Hepatic stellate cell (primary cell): ENCODE results near the gene SNHG17.
"Not testable (repeated sequence)": the region's sequence is repeated elsewhere in the genome, so short reads cannot be mapped to it uniquely, and the experiment has no call there.

Source experiments
- DNase-seq: peaks from one replicate; pipeline ENCODE4 v3.0.0; 2011; ENCODE audit warnings: low spot score

The SNHG17 gene

DNA sequence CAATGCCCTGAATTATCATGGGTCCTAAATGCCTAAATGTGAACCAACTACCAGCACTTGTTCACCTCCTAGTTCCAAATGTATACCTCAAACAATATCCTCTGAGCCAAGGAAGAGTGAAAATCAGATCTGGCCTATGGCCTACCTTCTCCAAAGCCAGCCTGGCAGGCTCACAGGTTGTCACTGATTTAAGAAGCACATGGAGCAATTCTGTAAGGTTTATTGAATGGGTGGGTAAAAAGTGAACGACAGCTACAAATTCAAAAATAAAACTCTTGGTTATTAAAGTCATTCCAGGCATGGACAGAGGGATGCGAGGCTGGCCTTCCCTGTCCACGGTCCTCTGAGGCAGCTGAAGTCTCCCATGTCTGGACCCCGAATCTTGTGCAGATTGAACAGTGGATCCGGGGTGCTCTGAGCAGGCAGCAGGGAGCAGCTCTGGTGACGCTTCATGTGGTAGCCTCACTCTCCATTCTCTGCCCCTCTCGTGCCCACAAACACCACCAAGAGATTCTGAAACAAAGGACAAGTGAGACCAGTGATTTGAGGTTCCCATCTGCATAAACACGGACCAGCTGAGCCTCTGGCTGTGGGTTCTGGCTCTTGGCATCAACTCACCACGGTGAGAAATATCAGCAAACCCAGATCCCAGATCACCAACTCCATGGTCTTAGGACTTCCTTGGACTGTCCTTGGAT lies 14.6 kb downstream of the SNHG17 start:
- no peak for DNase-seq

DNA sequence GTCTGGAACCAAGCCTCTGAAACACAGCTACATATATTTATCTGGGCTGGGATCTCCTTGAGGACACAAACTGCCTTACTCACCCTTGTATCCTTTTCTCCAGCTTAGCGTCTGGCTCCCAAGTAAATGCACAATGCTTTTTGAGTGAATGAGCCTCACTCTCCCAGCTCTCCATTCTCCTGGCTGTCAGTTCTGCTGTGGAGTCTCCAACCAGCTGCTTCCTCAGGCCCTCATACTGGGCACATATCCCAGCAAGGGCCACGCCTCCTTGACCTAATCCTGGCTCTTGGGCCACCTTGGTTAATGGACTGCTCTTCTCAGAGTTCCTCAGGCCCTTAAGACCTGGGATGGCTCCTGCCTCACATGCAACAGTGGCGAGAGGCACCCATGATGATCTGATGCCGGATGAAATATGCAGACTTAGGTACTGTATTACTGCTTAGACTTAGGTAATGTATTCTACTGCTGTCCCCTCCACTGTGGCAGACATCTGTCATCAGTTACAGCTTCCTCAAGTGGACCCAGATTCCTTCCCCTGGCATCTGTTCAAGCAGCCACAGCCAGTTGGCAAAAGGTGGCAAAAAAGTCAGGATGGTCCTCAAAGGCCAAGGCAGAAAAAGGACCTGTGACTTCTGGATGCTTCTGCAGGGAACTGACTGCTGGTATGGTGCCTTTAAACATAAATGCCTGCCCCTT lies 16.5 kb downstream of the SNHG17 start:
- DNase-seq = no peak

DNA sequence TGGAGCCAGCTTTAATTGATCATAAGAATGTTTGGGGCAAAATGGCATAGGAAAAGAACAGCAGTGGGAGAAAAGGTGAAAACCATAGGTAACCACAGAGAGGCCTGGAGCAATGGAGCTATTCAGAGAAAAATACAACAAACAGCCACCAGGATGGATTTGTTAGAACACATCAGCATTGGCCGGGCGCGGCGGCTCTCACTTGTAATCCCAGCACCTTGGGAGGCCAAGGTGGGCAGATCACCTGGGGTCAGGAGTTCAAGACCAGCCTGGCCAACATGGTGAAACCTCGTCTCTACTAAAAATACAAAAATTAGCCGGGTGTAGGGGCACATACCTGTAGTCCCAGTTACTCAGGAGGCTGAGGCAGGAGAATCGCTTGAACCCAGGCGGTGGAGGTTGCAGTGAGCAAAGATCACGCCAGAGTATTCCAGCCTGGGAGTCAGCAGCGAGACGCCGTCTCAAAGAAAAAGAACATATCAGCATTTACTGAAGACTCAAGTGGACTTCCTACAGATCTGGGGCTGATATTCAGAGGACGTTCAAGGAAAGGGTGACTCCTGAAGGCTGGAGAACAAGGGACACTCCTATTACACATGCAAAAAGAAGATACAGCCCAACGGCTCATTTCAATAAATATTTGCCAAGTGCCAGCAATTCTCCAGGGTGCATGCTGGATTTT lies 20.2 kb downstream of the SNHG17 start:
- no peak for DNase-seq

DNA sequence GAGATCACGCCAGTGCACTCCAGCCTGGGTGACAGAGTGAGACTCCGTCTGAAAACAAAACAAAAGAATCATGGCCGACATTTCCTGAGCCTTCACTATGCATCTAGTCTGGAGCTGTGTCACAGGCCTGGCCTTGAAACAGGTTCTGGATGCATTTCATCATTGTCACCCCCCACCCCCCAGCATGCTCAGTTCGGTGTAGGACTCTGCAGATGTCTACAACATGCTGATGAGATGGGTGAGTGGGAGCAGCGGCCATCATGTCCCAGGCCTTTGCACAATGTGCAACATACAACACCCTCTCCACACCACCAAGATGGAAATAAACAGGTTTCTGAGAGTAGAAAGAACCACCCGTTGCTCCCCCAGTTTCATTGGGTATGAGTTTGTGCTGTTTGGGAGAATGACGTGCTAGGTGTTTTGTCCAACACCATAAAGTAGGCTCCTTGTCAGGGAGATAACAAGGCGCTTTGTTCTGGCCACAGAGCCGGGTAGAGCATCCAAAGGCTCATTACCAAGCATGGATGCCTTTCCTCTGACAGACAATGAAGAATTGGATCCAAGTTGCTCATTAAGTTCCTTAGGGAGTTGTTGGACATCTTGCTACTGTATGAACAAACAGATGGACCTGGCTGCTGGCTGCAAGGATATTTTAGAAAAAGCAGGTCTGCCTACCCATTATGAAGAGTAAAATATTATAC lies 22.1 kb downstream of the SNHG17 start:
- DNase-seq = no peak

DNA sequence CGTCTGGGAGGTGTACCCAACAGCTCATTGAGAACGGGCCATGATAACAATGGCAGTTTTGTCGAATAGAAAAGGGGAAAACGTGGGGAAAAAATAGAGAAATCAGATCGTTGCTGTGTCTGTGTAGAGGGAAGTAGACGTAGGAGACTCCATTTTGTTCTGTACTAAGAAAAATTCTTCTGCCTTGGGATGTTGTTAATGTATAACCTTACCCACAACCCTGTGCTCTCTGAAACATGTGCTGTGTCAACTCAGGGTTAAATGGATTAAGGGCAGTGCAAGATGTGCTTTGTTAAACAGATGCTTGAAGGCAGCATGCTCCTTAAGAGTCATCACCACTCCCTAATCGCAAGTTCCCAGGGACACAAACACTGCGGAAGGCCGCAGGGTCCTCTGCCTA lies 27.3 kb downstream of the SNHG17 start:
- DNase-seq = not testable (repeated sequence)

DNA sequence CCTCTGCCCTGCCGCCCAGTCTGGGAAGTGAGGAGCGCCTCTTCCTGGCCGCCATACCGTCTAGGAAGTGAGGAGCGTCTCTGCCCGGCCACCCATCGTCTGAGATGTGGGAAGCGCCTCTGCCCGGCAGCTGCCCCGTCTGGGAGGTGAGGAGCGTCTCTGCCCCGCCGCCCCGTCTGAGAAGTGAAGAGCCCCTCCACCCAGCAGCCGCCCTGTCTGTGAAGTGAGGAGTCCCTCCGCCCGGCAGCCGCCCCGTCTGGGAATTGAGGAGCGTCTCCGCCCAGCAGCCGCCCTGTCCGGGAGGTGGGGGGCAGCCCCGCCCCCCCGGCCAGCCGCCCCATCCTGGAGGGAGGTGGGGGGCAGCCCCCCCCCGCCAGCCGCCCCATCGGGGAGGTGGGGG lies 27.8 kb downstream of the SNHG17 start:
- DNase-seq = no peak

DNA sequence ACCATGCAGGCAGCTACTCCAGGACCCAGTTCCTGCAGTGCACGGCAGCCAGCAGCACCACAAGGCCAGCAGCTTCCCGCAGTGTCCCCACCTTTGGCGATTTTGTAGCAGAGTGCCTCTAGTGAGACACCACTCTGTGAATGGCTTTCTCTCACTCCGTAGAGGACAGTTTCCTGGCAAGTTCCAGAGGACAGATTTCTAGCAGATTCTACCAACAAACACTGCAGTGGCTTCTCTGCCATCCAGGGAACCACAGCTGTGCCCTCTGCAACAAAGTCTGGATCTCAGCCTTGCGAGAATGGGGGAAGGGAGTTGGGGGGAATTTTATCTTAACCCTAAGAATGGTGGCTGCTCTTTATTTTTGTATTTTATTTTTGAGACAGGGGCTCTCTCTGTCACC lies 28.7 kb downstream of the SNHG17 start:
- DNase-seq = no peak

DNA sequence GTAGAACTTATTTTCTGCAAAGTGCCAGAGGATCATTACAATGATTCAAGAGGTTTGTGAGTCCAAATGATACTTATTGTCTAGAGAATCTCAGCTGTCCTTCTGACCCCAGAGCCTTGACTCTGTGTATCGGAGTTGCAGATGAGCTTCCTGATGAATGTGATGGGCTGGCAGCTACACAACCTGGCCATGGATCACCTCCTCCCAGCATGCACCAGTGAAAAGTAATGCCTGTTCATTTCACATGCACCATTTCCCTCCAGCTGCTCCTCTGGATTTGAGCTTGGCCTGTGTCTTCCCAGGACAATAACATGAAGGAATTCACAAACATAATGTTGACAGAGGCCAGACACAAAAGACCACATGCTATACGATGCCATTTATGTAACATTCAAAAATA lies 30.0 kb downstream of the SNHG17 start:
- DNase-seq = no peak

DNA sequence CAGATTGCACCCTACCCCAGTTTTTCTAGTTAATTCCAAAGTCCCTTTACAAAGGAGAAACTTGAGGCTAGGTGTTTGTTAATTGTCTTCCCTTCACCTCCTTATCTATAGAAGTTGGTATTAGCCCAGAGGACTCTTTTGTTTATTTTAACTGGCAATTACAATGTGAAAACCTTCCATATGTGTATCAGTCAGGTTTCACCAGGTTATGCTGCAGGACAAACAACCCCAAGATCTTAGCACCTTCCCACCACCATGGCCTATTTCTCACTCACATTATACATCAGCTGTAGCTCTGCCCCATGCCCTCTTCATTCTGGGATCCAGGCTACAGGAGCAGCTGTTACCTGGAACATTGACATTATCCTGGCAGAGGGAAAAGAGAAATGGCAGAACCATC lies 31.1 kb downstream of the SNHG17 start:
- no peak for DNase-seq

DNA sequence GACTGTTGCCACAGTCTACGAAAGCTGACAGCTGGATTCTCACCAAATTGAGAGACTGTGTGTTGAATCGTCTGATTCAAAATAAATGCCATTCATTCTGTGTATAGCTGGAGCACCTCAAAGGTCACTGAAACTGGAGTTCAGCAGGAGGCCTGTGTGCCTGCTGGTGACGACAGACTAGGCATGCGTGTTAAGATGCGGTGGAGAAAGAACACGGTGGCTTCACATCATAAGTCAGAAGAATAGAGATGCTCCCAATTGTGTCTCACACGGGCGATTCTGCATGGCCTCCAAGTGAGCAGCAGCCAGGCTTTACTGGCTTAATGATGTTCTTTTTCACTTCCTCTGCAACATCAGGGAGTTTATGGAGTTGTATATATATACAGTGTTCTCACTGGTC lies 32.3 kb downstream of the SNHG17 start:
- DNase-seq = no peak

DNA sequence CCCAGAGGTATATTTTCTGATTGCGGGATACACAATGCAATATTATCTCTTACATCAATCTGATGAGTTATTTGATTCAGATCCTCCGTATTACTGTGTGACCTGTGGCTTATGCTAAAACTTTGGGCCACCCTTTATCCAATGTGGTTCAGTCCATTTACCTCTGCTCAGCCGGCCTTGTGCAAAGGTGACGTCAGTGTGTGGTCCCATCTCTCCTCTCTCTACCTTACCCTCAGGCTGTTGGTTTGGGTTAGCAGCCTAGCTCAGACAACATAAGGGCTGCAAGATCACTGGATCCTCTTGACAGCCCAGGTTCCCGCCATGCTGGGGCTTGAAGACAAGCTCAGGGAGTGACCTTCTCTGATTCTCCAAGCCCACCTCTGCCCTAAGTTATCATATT lies 33.0 kb downstream of the SNHG17 start:
- DNase-seq = no peak

DNA sequence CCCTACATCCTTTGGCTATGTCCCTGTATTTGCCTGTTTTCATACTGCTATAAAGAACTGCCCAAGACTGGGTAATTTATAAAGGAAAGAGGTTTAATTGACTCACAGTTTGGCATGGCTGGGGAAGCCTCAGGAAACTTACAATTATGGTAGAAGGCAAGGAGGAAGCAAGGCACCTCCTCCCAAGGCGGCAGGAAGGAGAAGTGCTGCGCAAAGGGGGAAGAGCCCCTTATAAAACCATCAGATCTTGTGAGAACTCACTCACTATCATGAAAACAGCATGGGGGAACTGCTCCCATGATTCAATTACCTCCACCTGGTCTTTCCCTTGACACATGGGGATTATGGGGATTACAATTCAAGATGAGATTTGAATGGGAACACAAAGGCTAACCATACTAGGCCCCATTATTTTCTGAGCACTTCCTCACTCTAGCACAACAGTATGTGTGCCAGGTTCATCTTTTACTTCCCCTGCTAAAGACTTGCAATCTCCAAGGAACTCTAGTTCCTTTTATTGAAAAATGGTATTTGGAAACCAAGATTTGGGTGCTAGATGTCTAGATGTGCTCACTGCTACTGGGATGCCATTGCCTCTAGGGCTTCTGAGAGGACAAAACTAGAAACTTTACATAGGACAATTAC lies 39.3 kb downstream of the SNHG17 start:
- not testable (repeated sequence) for DNase-seq

DNA sequence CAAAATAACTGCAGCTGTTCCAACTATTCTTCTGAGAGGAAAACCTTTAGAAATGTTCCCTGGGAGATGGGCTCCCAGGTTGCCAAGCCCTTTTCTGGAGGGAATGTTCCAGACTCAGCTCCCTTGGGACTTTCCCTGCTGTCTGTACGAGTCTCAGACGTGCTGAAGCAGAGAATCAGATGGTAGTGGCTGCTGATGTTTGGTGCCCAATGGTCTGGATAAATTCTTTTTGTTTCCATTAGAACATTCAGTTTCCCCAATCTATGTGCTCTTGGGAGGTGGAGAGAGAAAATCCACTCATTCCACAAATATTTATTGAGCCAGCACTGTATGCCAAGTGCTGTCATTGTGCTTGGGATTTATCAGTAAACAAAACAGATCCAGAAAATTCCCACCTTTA lies 40.0 kb downstream of the SNHG17 start:
- no peak for DNase-seq

DNA sequence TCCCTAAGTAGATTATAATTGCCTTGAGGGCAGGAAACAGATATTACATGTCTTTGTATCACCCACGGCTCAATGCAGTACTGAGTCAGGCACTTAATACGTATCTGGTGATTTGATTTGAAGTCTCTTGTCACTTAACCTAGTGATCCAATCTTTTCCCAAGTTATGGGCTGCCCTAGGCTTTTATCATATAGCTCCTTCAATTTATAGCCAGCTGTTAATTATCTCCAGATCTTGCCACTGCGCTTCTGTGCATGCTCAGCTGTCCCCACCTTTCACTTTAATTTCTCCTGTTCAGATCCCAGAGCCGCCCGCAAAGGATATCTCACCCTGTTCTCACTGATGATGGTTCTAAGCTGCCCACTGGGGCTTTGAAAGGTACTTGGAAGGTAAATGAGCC lies 41.9 kb downstream of the SNHG17 start:
- DNase-seq = no peak

DNA sequence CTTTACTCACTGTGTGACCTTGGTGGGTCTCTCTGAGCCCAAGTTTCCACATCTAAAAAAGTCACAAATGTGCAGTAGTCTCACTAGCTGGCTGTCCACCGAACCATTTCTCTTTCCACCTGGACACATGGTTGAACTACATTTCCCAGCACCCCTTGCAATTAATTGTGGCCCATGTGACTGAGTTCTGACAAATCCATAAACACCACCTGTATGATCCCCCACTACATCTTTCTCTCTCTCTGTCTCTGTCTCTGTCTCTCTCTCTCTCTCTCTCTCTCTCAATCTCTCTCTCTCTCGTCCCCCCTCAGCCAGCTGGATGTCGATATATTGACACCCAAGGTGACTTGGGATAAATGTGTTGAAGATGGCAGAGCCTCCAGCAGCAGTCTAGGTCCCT lies 42.8 kb downstream of the SNHG17 start:
- no peak for DNase-seq

DNA sequence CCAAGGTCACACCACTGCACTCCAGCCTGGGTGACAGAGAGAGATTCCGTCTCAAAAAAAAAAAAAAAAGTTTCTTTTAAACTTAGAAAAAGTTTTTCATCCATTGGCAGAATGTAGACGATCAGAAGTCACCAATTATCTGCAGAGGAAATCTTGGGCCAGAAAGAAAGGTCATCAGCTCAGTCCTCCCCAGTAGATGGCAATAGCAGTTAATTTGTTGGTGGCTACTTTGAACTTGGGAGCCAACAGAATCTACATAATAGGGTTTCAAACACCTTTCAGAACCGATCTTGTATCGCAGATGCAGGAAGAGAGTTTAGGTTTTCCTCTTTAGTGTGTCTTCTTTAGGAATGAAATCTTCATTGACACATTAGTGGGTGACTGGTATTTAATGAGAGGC lies 47.2 kb downstream of the SNHG17 start:
- no peak for DNase-seq

DNA sequence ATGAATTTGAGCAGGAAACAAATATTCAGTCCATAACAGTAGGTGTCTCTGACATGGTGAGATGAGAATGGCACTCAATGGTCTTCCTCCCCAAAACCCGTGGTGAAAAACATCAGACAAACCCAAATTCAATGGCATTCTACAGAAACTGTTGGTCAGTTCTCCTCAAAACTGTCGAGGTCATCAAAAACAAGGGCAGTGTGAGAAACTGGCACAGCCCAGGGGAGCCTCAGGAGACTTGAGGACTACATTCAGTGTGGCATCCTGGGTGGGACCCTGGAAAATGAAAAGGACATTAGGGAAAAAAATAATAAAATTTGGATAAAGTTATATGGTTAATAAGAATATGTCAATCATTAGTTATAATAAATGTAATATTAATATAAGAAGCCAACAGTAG lies 48.3 kb downstream of the SNHG17 start:
- no peak for DNase-seq

DNA sequence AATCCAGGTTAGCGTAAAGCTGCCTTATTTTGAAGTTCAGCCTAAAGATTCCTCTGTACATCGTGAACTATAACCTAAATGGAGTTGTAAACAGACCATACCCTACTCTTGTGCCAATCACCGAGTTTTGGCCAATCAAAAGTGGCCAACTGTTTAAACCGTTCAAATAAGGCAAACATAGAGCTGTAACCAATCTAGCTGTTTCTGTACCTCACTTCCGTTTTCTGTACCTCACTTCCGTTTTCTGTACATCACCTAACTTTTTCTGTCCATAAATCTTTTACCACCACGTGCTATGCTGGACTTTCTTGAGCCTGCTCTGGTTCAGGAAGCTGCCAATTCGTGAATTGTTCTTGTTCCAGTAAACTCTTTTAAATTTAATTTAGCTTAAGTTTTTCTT lies 49.1 kb downstream of the SNHG17 start:
- no peak for DNase-seq

DNA sequence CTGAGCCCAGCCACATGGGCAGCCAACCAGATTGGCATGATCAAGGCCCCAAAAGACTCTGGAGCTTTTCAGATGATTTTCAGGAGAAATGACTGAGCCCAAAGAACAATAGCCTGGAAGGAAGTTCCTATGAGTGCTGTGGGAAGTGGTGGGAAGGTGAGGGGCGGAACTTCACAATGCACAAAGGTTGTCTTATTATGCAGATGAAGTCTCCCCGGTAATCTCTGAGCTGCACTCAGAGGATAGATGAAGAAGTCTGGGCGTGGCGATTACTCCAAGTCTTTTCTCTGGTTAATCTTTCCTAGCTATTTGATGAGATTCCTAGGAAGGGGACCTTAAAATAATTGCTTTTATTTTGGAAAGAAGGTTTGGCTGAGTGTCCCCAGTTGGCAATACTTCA lies 52.0 kb downstream of the SNHG17 start:
- DNase-seq = no peak

DNA sequence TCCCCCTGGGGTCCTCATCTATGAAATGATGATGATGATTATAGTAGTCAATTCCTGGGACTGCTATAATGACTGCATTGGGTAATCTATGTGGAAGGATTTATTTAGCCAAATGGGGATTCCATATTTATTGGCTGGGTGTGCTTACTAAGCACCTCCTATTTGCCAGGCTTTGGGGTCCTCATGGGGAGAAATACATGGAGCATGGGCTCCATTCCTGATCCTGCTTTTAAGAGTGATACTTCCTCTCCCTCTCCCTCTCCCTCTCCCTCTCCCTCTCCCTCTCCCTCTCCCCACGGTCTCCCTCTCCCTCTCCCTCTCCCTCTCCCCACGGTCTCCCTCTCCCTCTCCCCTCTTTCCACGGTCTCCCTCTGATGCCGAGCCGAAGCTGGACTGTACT lies 57.3 kb downstream of the SNHG17 start:
- DNase-seq = not testable (repeated sequence)

DNA sequence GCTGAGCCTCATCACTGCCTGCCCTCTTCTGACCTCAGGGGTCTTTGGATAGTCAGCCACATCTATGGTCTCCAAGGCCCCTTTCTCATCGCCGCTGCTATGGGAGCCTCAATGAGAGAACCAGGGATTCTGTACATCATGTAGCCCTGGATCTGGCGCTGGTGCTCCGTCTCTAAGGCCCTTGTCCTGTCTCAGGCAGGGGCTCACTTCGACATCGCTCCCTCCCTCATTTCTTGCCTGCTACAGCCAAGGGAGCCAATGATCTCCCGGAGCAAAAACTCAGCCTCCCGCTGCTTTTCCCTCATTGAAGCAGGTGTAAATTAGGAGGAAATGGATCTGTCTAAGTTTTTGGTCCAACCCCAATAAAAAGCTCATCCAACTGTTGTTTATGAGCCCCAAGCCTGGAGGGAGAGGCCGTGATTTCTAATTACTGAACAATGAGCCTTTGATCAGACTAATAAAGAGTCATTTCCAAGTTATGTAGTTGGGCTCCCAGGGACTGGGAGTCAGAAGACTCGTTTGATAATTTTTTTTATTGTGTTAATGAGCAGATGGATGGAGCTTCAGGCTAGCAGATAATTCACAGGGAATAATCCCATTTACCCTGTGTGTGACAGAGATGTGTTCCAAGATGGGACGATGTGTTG lies 58.0 kb downstream of the SNHG17 start:
- DNase-seq = no peak

DNA sequence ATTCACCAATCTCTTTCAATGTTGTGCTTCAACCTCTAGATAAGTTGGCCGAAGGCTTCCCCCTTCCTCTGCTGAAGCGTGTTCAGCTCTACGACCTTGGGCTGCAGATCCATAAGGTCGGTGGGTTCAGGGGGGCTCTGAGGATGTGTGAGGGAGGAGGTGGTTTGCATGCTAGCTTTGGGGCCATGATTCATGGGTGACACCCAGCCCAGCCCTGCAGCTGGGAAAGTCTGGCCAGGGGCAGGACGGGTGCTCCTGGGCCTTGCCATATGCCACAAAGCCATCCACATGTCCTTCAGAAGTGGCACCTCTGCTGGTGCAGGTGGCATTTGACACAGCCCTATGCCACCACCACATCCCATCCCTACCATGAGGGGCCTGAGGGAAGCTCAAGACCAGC lies 61.2 kb downstream of the SNHG17 start:
- DNase-seq = no peak
